ENCODE results near the gene GPRC5D.

Gene GPRC5D

GRCh38 chr12:12939888-12940287 lies 12.1 kb downstream of the GPRC5D start:
- TF ChIP-seq ZFP30 (CRISPR knock-in tag; IDR thresholded peaks at IDR 0.05) (no peak), BACH2 (CRISPR knock-in tag; IDR thresholded peaks at IDR 0.05; ENCODE audit: borderline replicate concordance) (no peak), GLIS3 (CRISPR knock-in tag; IDR thresholded peaks at IDR 0.05) (no peak), RARB (CRISPR knock-in tag; IDR thresholded peaks at IDR 0.05) (no peak), ZNF70 (CRISPR knock-in tag; IDR thresholded peaks at IDR 0.05) (no peak), ARNTL (CRISPR knock-in tag; IDR thresholded peaks at IDR 0.05; ENCODE audit: borderline replicate concordance, low read depth) (no peak), ISL1 (CRISPR knock-in tag; IDR thresholded peaks at IDR 0.05) (no peak), ZNF8 (CRISPR knock-in tag; IDR thresholded peaks at IDR 0.05) (no peak)
- no peak for ATAC-seq

- TF ChIP-seq ZNF70 (CRISPR knock-in tag; IDR thresholded peaks at IDR 0.05) (no peak), CSRNP3 (CRISPR knock-in tag; IDR thresholded peaks at IDR 0.05) (no peak), ISL1 (CRISPR knock-in tag; IDR thresholded peaks at IDR 0.05) (no peak), CSDC2 (CRISPR knock-in tag; IDR thresholded peaks at IDR 0.05) (no peak), ZFP3 (CRISPR knock-in tag; IDR thresholded peaks at IDR 0.05) (no peak), ZNF565 (CRISPR knock-in tag; conservative IDR thresholded peaks at IDR 0.05; ENCODE audit: low read depth) (no peak), ZFP30 (CRISPR knock-in tag; IDR thresholded peaks at IDR 0.05) (no peak), PPARA (CRISPR knock-in tag; IDR thresholded peaks at IDR 0.05; ENCODE audit: borderline replicate concordance) (no peak), PATZ1 (CRISPR knock-in tag; IDR thresholded peaks at IDR 0.05; ENCODE audit: borderline replicate concordance) (no peak), ZNF8 (CRISPR knock-in tag; IDR thresholded peaks at IDR 0.05) (no peak), ZC3H10 (CRISPR knock-in tag; IDR thresholded peaks at IDR 0.05) (no peak), GLIS3 (CRISPR knock-in tag; IDR thresholded peaks at IDR 0.05) (no peak), CREB5 (CRISPR knock-in tag; IDR thresholded peaks at IDR 0.05; ENCODE audit: low read depth) (no peak), ESRRG (CRISPR knock-in tag; IDR thresholded peaks at IDR 0.05) (no peak), TCF4 (CRISPR knock-in tag; IDR thresholded peaks at IDR 0.05; ENCODE audit: borderline replicate concordance) (no peak)
- no peak for ATAC-seq
Measured at GRCh38 chr12:12938541-12938940, 13.4 kb downstream of the GPRC5D start.

- ATAC-seq, result no peak
Measured at GRCh38 chr12:12936983-12937491, 14.9 kb downstream of the GPRC5D start.

GRCh38 chr12:12934556-12934955 lies 17.4 kb downstream of the GPRC5D start:
- no peak for ATAC-seq
- TF ChIP-seq ZC3H10 (CRISPR knock-in tag; IDR thresholded peaks at IDR 0.05) (no peak), TCF4 (CRISPR knock-in tag; IDR thresholded peaks at IDR 0.05; ENCODE audit: borderline replicate concordance) (no peak), ZNF70 (CRISPR knock-in tag; IDR thresholded peaks at IDR 0.05) (no peak), CSDC2 (CRISPR knock-in tag; IDR thresholded peaks at IDR 0.05) (no peak), POU6F1 (CRISPR knock-in tag; IDR thresholded peaks at IDR 0.05; ENCODE audit: borderline replicate concordance, low read depth) (no peak), ZFP3 (CRISPR knock-in tag; IDR thresholded peaks at IDR 0.05) (no peak)

More at GRCh38 chr12:12936983-12937491, 14.9 kb downstream of the GPRC5D start:
- TF ChIP-seq CSDC2 (CRISPR knock-in tag; IDR thresholded peaks at IDR 0.05), result no peak
- TF ChIP-seq GLIS3 (CRISPR knock-in tag; IDR thresholded peaks at IDR 0.05), result no peak
- no peak for TF ChIP-seq RARB (CRISPR knock-in tag; IDR thresholded peaks at IDR 0.05)

GRCh38 chr12:12933742-12934141 lies 18.2 kb downstream of the GPRC5D start:
- no peak for ATAC-seq
- no peak for TF ChIP-seq BACH2 (CRISPR knock-in tag; IDR thresholded peaks at IDR 0.05; ENCODE audit: borderline replicate concordance)
- TF ChIP-seq ARNTL (CRISPR knock-in tag; IDR thresholded peaks at IDR 0.05; ENCODE audit: borderline replicate concordance, low read depth), result no peak
- TF ChIP-seq ZFP30 (CRISPR knock-in tag; IDR thresholded peaks at IDR 0.05), result no peak
- TF ChIP-seq TOX (CRISPR knock-in tag; IDR thresholded peaks at IDR 0.05; ENCODE audit: borderline replicate concordance), result no peak
- TF ChIP-seq TSHZ2 (CRISPR knock-in tag; IDR thresholded peaks at IDR 0.05), result no peak
- no peak for TF ChIP-seq CSDC2 (CRISPR knock-in tag; IDR thresholded peaks at IDR 0.05)
- TF ChIP-seq CSRNP3 (CRISPR knock-in tag; IDR thresholded peaks at IDR 0.05), result no peak
- no peak for TF ChIP-seq ZNF70 (CRISPR knock-in tag; IDR thresholded peaks at IDR 0.05)
- no peak for TF ChIP-seq ISL1 (CRISPR knock-in tag; IDR thresholded peaks at IDR 0.05)
- TF ChIP-seq GLIS3 (CRISPR knock-in tag; IDR thresholded peaks at IDR 0.05), result no peak
- no peak for TF ChIP-seq ZNF565 (CRISPR knock-in tag; conservative IDR thresholded peaks at IDR 0.05; ENCODE audit: low read depth)
- no peak for TF ChIP-seq ESRRG (CRISPR knock-in tag; IDR thresholded peaks at IDR 0.05)
